ENCODE results near the gene CYTH3. TPM values are rescaled to one million over a fixed set of nuclear protein-coding genes. Genes with fewer than 3 reads are reported as not detected.
"Not testable (repeated sequence)": the region's sequence is repeated elsewhere in the genome, so short reads cannot be mapped to it uniquely, and the experiment has no call there.

Gene CYTH3
- total RNA-seq, 1 experiment from 2014 or later, result 47.8 TPM

DNA sequence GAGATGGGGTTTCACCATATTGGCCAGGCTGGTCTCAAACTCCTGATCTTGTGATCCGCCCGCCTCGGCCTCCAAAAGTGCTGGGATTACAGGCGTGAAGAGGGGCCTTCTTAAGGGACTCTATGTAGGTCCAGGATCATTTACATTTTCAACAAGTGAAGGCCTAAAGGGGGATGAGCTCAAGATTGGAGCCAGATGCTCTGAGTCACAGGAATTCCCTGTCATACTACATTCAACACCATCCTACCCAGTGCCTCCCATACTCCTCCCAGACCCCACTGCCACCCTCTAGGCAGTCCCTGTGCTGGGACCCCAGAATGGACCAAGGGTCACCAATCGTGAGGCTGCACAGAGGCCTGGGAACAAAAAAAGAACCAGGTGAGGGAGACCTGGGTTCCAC lies 29.9 kb downstream of the CYTH3 start:
- Histone ChIP-seq H3K27me3 (replicated peaks) (no peaks in the 10 kb centered on the region), H3K4me3 (no peak overlapping the region), H3K4me1 (replicated peaks) (peaks cover 43% of the 10 kb centered on the region), H3K27ac (no peak overlapping the region), H3K9me3 (replicated peaks) (no peaks in the 10 kb centered on the region), H3K36me3 (no peaks in the 10 kb centered on the region)
- no peak for DNase-seq (ENCODE audit: low read depth in 1 of 2, low spot score in 2 of 2)

DNA sequence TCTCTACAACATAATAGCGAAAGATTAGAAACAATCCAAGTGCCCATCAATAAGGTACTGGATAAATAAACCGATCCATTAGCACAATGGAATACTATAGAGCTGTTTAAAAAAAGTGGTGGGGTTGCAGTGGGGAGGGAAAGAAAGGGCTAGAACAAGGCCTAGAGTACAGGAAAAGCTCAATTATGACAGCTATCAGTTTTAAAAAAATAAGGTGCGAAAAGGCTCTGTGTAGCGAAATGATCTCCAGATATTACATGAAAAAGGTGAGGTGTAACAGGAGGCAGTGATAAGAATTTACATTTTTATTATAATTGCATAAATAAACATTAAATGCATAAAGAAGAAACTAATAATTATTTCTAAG lies 30.8 kb downstream of the CYTH3 start:
- H3K4me3 ChIP-seq, result no peak overlapping the region
- DNase-seq (ENCODE audit: low read depth in 1 of 2, low spot score in 2 of 2), result no peak
- H3K27me3 ChIP-seq (replicated peaks), result no peaks in the 10 kb centered on the region
- no peak overlapping the region for H3K27ac ChIP-seq
- no peaks in the 10 kb centered on the region for H3K9me3 ChIP-seq (replicated peaks)
- H3K4me1 ChIP-seq (replicated peaks), result peaks cover 34% of the 10 kb centered on the region
- H3K36me3 ChIP-seq, result 0 out of 2 replicates have a peak, but pooled peaks cover 3% of the 10 kb centered on the region

DNA sequence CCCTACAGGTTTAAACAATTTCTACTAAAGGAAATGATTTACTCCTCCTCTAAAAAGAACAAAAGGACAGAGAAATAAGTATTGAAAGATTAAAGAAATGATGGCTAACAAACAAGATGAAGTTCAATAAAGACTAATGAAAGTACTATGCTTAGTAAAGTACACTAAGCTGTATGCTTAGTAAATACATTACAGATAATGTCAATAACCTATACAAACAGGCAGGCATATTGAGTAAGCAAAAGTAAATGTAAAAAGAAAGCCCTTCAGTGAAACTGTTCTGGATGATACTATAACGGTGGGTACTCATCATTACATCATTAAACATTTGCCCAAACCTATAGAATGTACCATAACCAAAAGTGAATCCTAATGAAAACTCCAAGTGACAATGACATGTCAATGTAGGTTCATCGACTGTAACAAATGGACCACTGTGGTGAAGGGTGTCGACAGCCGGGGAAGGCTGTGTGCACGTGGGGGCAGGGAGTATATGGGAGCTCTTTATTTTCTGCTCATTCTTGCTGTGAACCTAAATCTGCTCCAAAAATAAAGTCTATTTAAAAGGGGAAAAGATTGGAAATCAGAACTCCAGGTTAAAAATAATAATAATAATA lies 34.0 kb downstream of the CYTH3 start:
- Histone ChIP-seq H3K9me3 (replicated peaks) (no peaks in the 10 kb centered on the region), H3K4me1 (replicated peaks) (peaks cover 22% of the 10 kb centered on the region), H3K27me3 (replicated peaks) (no peaks in the 10 kb centered on the region), H3K27ac (no peak overlapping the region), H3K36me3 (0 out of 2 replicates have a peak, but pooled peaks cover 6% of the 10 kb centered on the region), H3K4me3 (no peak overlapping the region)
- no peak for DNase-seq (ENCODE audit: low read depth in 1 of 2, low spot score in 2 of 2)

DNA sequence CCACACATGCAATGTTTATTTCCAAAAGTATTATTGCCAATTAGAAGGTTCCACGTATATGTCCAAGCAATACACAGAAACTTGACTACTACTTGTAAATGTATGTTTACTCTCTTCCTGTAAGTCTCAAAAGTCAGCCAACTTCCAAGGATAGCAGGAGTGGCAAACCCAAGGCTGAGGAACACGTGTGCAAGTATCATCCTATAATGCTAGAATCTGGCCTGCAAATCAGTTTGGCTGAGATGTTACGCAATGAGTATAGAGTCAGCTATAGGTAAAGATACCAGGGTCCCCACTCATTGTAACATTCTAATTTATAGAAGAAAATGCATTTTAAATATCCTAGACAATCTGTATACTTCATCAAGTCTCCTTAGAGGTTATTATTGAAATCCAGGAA lies 34.7 kb downstream of the CYTH3 start:
- Histone ChIP-seq H3K4me3 (no peak overlapping the region), H3K36me3 (0 out of 2 replicates have a peak, but pooled peaks cover 6% of the 10 kb centered on the region), H3K9me3 (replicated peaks) (no peaks in the 10 kb centered on the region), H3K27ac (no peak overlapping the region), H3K27me3 (replicated peaks) (no peaks in the 10 kb centered on the region), H3K4me1 (replicated peaks) (peaks cover 24% of the 10 kb centered on the region)
- no peak for DNase-seq (ENCODE audit: low read depth in 1 of 2, low spot score in 2 of 2)

DNA sequence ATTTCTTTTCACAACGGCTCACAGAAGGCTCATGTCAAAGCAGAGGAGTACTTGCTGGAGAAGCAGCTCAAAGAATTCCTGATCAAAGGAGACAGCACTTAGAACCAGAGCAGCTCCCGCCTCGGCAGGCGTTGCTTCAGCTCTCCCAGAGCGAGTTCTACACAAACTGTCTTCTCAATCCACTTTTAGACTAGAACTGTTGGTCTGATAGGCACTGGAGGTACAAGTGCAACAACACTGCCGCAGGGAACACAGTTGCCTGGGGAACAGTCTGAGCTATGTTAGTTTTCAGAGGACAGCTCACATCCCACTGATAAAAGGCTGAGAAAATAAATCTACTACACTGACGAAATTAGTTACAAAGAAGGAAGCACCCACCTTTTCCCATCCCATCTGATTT lies 35.4 kb downstream of the CYTH3 start:
- Histone ChIP-seq H3K36me3 (0 out of 2 replicates have a peak, but pooled peaks cover 6% of the 10 kb centered on the region), H3K27me3 (replicated peaks) (no peaks in the 10 kb centered on the region), H3K9me3 (replicated peaks) (no peaks in the 10 kb centered on the region), H3K27ac (no peak overlapping the region), H3K4me3 (no peak overlapping the region), H3K4me1 (replicated peaks) (peaks cover 26% of the 10 kb centered on the region)
- DNase-seq (ENCODE audit: low read depth in 1 of 2, low spot score in 2 of 2), result no peak

DNA sequence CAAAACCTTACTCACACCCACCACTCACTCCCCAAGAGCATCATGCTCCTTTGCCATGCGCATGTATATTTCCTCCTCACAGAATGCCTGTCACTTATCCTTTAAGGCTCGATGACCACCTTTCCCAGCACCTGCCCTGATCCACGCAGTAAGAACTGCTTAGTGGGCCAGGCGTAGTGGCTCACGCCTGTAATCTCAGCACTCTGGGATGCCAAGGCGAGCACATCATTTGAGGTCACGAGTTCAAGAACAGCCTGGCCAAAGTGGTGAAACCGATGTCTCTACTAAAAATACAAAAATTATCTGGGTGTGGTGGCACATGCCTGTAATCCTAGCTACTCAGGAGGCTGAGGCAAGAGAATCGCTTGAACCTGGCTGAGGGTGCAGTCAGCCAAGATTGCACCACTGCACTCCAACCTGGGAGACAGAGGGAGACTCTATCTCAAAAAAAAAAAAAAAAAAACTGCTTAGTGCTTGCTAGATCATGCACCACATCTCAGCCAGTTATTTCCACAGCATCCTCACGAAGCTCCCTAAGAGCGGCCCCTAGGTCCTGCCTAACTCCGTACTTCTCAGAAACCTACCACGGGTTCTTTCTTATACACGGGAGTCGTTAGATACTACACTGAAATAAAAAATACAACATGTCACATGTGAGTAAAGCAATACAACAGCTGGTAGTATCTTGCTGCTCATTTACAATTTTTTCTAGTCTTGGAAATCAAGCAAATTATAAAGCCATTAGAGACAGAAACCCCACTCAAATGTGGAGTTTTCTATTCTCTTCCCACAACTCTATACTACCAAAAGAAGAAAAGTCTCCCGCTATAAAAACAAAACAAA lies 37.2 kb downstream of the CYTH3 start:
- no peak overlapping the region for H3K27ac ChIP-seq
- H3K9me3 ChIP-seq (replicated peaks), result no peaks in the 10 kb centered on the region
- 0 out of 2 replicates have a peak, but pooled peaks cover 6% of the 10 kb centered on the region for H3K36me3 ChIP-seq
- peaks cover 23% of the 10 kb centered on the region for H3K4me1 ChIP-seq (replicated peaks)
- no peaks in the 10 kb centered on the region for H3K27me3 ChIP-seq (replicated peaks)
- DNase-seq (ENCODE audit: low read depth in 1 of 2, low spot score in 2 of 2), result no peak
- no peak overlapping the region for H3K4me3 ChIP-seq

DNA sequence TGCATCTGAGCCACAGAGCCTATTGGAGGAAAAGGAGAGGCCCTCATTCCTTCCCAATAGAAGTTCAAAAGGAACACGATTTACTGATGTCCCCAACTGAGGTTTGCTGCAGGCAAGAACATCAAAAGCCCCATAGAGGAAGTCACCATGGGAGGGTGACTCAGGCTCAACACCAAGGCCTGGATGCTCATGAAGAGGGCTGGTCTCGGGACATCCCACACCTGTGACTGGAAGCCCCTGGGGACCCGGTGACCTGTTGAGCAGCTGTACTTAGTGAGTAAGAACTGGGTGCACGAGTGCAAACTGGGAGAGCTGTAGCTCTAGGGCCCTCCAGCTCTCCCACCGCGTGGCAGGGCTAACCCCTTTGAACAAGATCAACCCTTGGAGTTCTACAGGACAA lies 38.0 kb downstream of the CYTH3 start:
- no peak for DNase-seq (ENCODE audit: low read depth in 1 of 2, low spot score in 2 of 2)
- Histone ChIP-seq H3K27ac (no peak overlapping the region), H3K4me1 (replicated peaks) (peaks cover 23% of the 10 kb centered on the region), H3K27me3 (replicated peaks) (no peaks in the 10 kb centered on the region), H3K36me3 (0 out of 2 replicates have a peak, but pooled peaks cover 6% of the 10 kb centered on the region), H3K4me3 (no peak overlapping the region), H3K9me3 (replicated peaks) (no peaks in the 10 kb centered on the region)

DNA sequence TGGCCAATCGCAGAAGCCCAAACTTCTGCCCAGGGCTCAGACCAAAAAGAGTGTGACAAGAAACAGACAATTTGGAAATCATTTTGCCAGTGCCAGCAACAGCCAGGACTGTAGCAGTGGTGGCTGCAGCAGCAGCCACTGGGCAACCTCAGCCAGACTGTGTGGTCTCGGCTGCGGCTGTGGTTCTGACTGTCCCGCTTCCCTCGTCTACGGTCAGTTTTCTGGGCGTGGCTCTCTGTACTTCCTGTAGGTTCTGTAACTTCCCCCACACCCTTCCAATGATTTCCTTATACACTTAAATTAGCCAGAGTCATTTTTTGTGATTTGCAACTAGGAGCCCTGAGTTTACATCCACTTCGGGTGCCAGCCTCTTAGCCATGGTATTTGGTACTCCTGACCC lies 39.9 kb downstream of the CYTH3 start:
- no peak for DNase-seq (ENCODE audit: low read depth in 1 of 2, low spot score in 2 of 2)
- Histone ChIP-seq H3K27me3 (replicated peaks) (no peaks in the 10 kb centered on the region), H3K4me3 (no peak overlapping the region), H3K9me3 (replicated peaks) (no peaks in the 10 kb centered on the region), H3K4me1 (replicated peaks) (peaks cover 42% of the 10 kb centered on the region), H3K36me3 (0 out of 2 replicates have a peak, but pooled peaks cover 6% of the 10 kb centered on the region), H3K27ac (no peak overlapping the region)

DNA sequence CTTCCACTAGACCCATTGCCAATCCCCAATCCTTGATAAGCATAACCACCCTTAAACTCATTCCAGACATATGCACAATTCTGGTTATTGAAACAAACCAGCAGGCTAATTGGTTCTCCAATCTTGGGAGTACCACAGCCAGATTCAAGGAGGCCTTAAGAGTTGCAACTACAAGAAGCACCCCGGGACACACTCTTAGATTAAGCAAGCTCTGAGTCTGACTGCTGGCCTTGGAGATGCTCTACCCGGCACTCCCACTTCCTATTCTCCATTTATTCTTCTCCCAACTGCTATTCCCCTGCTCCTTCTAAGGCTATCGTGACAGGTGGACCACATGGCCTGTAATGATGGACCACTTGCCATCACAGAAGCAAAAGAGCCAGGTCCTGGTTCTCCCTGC lies 40.3 kb downstream of the CYTH3 start:
- Histone ChIP-seq H3K27ac (no peak overlapping the region), H3K4me1 (replicated peaks) (peaks cover 46% of the 10 kb centered on the region), H3K4me3 (no peak overlapping the region), H3K27me3 (replicated peaks) (no peaks in the 10 kb centered on the region), H3K36me3 (0 out of 2 replicates have a peak, but pooled peaks cover 6% of the 10 kb centered on the region), H3K9me3 (replicated peaks) (no peaks in the 10 kb centered on the region)
- DNase-seq (ENCODE audit: low read depth in 1 of 2, low spot score in 2 of 2), result no peak

DNA sequence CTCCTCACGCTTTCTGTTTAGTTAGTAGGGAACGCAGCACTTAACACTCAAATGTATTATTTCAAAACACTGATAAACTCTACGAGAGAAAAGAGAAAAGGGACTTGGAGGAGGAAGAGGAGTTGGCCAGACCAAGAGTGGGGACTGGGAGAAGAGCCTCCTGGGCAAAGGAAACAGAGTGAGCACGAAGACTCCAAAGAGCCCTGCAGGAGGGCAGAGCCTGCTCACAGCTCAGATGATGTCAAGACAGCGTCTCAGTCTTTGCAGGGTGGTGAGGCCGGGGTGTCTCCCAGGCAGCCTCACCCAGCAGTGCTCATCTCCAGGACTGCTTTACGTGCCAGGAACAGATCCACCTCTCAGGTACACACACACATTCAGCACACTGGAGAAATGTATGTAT lies 41.2 kb downstream of the CYTH3 start:
- H3K4me3 ChIP-seq, result no peak overlapping the region
- H3K4me1 ChIP-seq (replicated peaks), result peaks cover 55% of the 10 kb centered on the region
- H3K27me3 ChIP-seq (replicated peaks), result no peaks in the 10 kb centered on the region
- H3K36me3 ChIP-seq, result 0 out of 2 replicates have a peak, but pooled peaks cover 4% of the 10 kb centered on the region
- DNase-seq (ENCODE audit: low read depth in 1 of 2, low spot score in 2 of 2), result no peak
- H3K9me3 ChIP-seq (replicated peaks), result no peaks in the 10 kb centered on the region
- H3K27ac ChIP-seq, result no peak overlapping the region

DNA sequence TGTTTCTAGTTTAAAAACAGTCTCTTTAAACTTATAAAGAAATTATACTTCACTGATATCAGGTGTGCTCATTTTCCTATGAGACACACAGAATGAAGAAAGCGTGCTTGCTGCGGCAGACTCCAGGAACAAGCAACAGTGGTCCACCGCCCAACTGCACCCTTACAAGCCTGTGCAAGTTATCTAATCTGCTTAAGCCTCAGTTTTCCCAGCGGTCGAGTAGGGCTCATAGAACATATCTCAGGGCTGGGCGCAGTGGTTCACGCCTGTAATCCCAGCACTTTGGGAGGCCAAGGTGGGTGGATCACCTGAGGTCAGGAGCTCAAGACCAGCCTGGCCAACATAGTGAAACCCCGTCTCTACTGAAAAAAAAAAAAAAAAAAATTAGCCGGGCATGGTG lies 43.1 kb downstream of the CYTH3 start:
- DNase-seq (ENCODE audit: low read depth in 1 of 2, low spot score in 2 of 2); H3K36me3 ChIP-seq; H3K4me3 ChIP-seq; H3K9me3 ChIP-seq (replicated peaks); H3K27ac ChIP-seq; H3K27me3 ChIP-seq (replicated peaks): not testable (repeated sequence)
- peaks cover 62% of the 10 kb centered on the region for H3K4me1 ChIP-seq (replicated peaks)

DNA sequence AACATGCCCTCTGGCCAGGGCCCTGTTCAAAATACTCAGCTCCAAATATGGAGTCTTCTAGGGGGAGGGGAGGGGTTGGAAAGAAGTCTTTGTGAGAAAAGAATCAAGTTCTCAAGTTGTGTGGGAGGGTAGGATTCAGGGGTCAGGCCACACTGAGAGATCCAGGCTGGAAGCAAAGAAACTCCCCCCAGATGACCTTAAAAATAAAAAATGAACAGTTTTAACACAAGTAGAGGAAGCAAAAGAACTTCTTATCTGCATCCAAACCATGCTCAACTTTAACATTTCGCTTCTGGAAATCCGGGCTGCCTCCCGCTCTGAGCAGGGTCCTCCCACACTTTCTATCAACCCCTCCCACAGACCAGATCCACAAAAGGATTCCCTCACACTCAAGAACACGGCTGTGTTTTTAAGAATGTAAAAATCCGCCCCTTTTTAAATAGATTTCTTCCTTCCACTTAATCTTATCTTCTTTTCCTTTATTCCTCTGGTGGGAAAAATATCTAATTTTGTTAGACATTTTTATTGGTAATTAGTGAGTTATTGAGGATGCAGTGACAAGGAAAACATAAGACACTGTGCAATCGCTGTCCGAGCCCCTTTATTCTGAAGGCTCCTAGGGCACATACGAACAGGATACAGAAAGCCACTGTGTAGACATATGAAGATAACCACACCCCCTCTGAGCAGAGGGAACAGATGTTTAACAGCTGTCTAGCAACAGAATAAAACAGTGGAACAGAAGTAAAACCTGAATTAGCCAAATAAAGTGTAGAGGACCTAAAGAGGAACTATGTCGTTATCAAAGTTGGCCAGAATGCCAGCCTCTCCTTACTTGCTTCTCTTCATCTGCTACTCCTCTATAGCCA lies 43.8 kb downstream of the CYTH3 start:
- Histone ChIP-seq H3K27me3 (replicated peaks) (no peaks in the 10 kb centered on the region), H3K36me3 (peaks cover 4% of the 10 kb centered on the region; the same call in 1 of the 2 replicates), H3K27ac (0 out of 2 replicates have a peak overlapping the region, but pooled peaks have one; percentile 15), H3K4me3 (no peak overlapping the region), H3K9me3 (replicated peaks) (no peaks in the 10 kb centered on the region), H3K4me1 (replicated peaks) (peaks cover 62% of the 10 kb centered on the region)
- DNase-seq (ENCODE audit: low read depth in 1 of 2, low spot score in 2 of 2), result no peak

DNA sequence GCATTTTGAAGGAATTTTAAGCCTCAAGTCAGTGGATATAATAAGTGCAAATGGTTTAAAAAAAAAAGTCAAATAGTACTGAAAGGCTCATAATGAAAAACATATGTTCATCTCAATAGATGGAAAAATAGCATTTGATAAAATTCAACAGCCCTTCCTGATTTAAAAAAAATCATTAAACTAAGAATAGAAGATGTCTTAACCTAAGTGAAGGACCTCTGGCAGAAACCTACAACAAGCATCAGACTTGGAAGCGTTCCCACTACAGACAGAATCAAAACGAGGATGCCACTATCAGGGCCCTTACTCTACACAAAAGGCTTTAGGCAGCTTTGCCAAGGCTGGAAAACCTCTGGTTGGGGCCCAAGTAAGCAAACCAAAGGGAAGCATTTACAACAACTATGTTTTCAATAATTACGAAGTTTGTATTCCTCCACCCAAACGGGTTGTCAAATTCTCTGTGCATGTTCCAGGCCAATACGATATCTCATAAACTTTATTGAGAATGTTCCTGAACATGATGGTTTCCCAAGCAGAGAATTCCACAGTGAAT lies 45.1 kb downstream of the CYTH3 start:
- Histone ChIP-seq H3K27me3 (replicated peaks) (no peaks in the 10 kb centered on the region), H3K4me1 (replicated peaks) (peaks cover 54% of the 10 kb centered on the region), H3K4me3 (no peak overlapping the region), H3K36me3 (peaks cover 4% of the 10 kb centered on the region; the same call in 1 of the 2 replicates), H3K27ac (peak overlapping the region; percentile 15; the same call in 1 of the 2 replicates), H3K9me3 (replicated peaks) (no peaks in the 10 kb centered on the region)
- DNase-seq (ENCODE audit: low read depth in 1 of 2, low spot score in 2 of 2), result peak in 1 of 2 experiments; percentile 53
